ENCODE measurements around the gene JAKMIP1.
"Not testable (repeated sequence)": the region's sequence is repeated elsewhere in the genome, so short reads cannot be mapped to it uniquely, and the experiment has no call there.

Gene JAKMIP1

DNA sequence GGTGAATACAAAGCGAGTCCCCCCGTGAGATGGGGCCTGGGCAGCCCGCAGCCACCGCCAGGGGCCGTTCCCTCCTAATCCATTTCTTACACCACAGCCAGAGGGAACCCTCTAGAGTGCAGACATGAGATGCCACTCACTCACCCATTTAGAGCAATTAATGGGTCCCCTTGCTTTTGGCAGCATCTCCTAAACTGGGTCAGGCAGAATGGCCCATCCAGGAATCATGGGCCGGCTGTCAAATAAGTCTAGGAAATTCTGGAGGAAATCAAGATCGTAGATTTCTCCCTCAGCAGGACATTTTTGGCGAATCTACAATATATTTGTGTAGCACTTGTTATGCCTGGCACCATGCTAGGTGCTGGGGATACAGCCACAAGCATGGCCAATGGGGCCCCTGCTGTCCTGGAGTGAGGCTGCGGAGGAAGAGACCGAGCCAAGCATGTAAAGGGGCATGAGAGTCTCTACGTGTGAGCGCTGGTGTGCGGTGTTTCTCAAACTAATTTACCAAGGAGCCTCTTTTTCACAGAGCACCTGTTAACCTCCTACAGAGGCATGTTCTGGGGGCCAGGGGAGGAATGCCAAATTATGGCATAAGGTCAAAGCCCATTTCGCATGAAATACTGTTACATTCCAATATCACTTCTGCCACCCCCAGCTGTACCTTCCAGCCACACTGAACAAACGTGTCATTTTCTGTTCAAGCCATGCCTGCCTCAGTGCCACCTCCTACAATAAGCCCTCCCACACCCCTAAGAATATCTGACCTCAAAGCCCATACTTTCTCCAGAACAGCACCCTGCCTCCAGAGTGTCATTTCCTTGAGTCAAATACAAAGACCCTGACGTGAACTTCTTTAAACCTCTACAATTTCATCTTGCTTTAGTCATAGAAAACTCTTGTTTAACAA, 28.1 kb upstream of the JAKMIP1 start:
- FAIRE-seq: no peak

DNA sequence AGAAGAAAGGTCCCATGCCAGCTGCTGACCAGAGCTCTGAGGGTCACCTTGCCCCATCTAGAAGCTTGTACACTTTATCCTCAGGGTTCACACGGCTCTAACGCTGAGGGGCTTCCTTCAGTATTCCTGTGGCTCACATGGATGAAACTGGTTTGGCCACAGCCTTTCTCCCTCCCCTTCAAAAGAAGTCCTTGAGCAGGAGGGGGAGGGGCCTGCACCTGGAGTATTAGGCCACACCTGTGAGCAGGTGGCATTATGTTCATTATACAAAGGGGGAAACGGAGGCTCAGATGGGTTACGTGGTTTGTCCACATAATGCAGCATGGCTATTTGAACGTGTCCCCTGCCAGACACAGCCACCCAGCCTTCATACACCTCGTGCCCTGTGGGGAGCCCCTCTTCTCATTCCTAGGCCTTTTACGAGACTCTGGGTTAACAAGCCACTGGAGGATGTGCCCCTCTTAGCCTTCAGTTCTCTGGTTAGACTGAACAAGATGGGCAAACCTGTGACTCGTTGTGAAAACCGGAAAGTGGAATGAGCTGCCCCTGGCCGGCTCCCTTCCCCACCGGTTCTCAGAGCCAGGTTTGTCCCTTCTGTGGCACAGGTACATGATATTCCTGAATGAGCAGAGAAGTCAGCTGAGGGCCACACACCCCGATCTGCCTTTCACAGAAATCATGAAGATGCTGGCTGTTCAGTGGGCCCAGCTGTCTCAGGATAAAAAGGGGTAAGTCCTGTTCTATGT, 27.2 kb upstream of the JAKMIP1 start:
- FAIRE-seq: no peak

DNA sequence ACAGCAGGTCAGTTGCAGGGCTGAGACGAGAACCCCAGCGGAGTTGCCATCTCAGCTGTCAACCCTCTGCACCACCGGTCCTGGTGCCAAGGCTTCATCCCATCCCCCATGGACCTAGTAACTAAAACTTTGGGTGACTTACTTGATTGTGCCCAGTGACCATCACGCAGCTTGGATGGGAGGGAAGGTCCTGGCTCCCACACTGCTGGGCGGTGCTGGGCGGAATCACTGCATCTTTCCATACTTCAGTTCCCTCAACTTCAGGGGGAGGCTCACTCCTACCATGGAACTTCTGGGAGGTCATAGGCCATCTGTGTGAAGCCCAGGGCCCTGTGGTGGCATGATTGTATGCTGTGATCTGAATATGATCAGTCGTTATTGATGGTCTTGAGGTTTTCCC, 26.2 kb upstream of the JAKMIP1 start:
- no peak for FAIRE-seq

DNA sequence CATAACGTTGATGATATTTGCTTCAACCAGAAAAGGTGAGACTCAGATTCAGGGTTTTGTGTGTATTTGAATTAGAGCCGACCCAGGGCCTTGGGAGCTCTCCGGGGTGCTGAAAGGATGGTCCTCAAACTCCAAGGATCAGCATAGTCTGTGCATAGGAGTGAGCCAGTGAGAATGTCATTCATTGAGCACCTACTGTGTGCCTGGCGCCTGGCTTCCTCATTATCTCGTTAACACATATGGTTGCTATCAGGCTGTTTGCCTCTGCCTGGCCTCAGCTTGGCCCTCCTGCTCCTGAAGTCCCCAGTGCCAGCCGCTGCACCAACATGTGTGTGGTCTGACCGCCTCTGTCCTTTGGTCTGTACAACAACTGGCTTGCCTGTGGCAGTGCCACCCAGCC, 25.1 kb upstream of the JAKMIP1 start:
- no peak for FAIRE-seq

DNA sequence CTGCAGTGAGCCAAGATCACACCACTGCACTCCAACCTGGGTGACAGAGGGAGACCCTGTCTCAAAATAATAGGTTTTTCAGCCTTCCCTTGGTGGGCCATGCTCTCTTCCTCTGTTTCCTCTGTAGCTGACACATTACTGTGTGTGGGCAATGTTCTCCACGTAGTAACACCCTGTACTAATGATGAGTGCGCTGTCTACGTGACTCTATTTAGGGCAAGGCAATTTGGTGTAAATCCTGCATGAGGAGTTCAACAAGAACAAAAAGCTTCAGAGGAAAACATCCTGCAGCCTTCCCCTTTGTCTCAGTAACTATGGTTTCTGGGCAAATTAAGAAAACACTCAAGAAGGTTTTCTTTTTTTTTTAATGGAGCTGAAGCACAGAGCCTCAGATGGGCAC, 24.4 kb upstream of the JAKMIP1 start:
- FAIRE-seq: no peak

DNA sequence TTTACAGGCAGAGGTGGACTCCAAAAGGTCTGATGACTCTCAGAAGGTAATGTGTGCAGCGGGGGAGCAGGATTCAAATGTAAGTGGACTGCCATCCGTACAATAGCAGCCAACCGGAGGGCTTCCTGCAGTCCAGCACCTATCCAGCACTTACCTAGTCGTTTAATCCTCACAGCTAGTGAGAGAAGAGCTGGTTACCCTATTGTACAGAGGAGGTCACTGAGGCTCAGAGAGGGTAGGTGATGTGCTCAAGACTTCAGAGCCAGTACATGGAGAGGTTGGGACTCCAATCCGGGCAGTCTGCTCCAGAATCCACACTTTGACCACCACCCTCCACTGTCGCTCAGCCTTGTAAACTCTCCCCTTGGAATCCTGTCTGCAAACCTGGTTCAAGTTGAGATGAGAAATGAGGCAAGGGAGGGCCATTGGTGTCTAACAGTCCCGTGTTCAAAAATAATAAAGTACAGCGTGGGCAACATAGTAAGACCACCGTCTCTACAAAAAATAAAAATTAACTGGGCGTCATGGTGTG, 22.5 kb upstream of the JAKMIP1 start:
- no peak for FAIRE-seq

DNA sequence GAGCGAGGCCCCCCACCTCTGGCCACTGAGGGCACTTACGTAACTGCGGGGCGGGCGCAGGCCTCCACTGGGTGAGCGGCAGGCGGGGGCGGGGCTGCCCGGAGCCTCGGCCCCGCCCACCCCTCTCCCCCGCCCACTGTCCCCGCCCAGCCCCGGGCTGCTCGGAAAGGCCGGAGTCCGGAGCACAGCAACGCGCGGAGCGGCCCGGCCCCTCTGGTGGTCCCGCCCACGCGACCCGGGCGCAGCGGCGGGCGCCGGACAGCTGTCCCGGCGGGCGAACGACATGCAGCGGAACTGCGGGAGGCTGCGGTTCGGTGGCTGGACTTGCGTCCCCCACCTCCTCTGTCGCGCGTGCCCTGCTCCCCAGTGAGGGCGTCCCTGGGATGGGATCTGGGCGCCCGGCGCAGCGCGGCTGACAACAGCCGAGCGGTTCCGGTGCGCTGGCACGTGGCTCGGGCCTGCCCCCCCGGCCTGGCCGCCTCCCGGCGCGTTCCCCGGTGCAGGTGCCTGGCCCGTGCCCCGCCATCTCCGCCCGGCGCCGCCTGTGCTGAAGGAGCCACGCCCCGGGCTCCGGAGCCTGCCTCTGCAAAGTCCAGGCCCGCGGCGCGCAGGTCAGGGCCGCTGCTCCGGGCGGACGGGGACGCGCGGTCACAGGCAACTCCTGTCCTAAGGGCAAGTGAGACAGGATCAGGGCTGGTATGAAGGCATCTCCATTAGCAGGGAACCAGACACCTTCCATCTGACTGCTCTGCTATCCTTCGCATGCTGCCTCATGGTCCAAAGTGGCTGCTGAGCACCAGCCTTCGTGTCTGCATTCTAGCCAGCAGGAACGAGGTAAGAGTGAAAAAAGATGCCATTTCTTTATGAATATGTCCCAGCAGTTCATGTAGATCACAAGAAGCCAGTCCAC, 21.8 kb upstream of the JAKMIP1 start:
- no peak for FAIRE-seq

DNA sequence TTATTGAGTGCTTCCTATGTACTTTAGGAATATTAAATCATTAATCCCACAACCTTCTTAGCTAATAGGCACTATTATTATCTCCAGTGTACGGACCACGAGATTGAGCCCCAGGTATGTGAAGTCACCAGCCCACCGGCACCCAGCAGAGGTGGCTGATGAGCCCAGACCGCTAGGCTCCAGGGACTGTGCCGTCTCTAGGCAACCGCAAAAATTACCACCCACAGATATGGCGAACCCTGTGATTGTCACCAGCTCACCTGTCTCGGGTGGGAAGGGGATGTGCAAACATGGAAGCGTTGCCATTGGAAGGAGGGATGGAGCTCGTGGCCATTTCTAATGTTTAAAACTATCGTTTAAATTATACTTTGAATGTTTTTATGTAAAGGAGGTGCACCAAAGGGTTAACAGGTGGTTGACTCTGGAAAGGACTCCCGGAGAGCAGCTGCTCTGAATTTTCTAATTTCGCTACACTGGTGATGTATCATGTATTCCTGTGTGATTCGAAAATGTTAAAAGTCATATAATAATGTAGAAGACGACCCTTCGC, 21.0 kb upstream of the JAKMIP1 start:
- no peak for FAIRE-seq

DNA sequence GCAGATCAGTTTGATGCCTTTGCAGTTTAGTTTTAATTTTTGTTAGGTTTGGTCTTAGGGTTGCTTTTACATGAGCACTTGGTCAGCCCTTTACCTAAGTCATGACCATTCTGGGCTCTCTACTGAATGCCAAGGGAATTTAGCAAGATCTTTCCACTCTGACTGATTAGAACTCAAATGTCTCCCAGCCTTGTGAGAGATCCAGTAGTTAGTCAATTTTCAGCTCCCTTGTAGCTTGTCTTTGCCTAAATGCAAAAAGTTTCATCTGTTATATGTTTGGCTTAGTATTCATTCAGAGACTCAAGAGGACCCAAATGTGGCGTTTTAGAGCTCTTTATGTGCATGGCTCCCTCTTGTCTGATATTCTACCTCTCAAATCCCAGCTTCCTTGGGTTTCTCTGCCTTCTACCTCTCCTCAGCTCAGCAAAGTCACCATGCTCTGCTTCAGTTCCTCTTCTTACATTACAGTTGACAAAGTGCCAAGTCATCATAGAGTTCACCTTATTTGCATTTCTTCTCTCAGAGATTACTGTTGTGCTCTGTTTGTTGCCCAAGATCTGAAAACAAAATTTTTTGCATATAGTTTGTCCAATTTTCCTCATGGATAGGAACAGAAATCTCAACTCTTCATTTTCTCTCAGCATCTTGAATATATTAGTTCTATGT, 17.5 kb upstream of the JAKMIP1 start:
- FAIRE-seq: no peak

DNA sequence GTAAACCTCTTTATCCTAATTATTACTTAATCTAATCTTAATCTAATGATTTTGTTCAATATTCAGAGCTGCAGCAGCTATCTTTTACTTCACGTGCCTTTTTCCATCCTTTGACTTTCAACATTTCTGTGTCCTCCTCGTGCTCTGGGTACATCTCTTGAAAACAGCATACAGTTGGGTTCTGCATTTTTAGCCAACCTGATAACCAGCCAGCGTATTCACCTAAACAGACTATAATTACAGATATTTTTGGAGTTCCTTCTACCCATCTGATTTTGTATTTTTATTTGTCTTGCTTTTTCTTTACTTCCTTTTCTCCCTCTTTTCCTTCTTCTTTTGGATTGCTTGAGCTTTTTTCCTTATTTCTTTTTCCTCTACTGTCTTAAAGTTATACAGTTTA, 16.2 kb upstream of the JAKMIP1 start:
- no peak for FAIRE-seq

DNA sequence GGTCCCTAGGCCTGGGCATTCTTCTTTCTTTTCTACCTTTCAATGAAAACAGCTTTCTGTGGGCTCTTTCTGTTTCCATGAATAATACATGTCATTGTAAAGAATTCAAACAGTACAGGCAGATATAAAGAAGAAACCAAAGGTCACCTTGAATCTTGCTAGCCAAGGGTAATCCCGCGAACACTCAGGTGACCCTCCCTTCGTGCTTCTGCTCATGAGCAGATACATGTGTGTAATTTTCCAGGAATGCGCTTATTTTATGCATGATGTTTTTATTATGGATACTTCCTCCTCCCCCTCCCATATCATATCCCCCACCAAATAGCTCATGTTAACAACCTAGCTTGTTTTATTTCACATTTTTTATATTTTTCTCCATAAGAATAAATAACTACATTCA, 9.6 kb upstream of the JAKMIP1 start:
- no peak for FAIRE-seq

DNA sequence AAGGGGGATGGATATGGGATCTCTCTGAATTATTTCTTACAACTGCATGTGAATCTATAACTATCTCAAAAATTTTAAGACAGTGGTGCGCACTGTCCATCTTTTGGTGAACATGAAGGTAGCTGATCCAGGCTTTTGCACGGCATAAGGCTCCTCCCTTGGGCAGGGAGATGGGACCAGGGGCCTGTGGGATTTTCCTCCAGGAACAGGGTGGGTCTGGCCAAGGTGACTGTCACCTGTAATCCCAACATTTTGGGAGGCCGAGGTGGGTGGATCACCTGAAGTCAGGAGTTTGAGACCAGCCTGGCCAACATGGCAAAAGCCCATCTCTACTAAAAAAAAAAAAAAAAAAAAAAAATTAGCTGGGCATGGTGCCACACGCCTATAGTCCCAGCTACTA, 8.9 kb upstream of the JAKMIP1 start:
- FAIRE-seq: not testable (repeated sequence)

DNA sequence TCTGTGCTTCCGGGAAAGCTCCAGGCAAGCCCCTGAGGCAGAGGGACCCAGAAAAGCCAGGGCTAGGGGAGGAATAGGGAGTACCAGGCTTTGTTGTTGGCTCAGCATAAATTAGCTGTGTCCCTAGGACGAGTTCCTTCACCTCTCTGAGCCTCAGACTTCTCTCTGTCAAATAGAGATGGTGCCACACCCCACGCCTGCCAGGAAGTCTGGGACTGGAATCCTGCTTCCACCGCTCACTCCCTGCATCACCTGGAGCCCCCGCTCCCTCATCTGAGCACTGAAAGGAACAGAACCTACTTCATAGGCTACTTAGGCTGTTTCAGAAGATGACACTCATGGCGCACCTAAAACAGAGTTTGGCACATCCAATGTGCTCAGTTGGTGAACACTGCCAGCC, 8.1 kb upstream of the JAKMIP1 start:
- no peak for FAIRE-seq

DNA sequence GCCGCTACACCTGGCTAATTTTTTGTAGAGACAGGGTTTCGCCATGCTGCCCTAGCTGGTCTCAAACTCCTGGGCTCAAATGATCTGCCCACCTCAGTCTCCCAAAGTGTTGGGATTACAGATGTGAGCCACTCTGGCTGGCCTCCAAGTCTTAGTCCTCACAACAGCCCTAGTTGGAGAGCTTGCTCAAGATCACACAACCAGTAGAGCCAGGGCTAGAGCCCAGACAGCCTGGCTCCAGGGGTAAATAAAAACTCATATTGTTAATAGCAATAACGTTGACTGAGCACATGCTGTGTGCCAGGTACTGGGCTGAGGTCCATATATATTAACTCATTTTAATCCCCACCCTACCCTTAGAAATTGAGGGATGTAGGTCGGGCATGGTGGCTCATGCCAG, 7.3 kb upstream of the JAKMIP1 start:
- no peak for FAIRE-seq

DNA sequence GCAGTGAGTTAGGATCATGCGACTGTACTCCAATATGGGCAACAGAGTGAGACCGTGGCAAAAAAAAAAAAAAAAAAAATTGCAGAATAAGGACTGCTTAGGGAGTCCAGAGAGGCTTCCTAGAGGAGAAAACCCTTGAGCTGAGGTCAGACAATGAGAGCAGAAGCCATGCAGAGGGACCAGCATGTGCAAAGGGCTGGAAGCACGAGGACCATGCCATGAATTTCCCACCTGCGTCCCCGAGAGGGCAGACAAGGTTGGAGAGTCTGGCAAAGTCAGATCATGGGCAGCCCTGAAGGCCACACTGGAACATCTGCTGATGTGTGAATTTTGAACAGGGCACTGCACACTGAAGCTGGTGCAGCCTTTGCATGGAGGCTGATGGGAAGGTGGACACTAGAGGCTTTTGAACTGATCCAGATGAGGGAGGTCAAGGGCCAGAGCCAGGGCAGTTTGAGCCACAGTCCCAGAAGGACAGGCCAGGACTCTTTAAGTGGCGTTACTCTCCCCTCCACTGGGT, 6.5 kb upstream of the JAKMIP1 start:
- FAIRE-seq: no peak

DNA sequence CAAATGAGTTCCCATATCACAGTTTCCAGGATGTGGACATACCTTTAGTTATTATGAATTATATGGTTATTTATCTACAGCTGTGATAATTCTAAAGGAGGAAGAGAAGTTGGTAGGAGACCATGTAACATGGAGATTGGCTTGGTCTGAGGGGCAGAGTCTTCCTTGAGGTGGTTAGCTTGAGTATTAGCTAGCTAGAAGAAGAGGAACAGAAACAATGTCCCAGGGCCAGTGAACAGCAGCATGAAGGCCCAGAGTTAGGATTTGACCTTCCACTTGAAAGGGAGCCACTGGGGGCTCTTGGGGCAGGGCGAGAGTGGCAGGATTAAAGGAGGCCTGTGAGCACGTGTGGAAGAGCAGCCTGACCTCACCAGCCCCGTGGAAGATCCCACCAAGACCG, 5.6 kb upstream of the JAKMIP1 start:
- no peak for FAIRE-seq

DNA sequence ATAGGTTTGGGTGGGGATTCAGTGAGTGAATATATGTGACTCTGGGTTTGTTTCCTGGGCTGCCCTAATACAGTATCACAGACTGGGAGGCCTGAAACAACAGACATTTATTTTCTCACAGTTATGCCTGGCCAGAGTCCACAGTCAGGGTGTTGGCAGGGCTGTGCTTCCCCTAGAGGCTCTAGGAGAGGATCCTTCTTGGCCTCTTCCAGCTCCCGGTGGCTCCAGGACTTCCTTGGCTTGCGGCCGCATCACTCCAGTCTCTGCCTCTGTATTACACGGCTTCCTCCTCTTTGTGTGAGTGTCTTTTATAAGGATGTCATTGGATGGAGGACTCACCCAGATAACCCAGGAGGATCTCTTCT, 5.2 kb upstream of the JAKMIP1 start:
- FAIRE-seq: no peak

DNA sequence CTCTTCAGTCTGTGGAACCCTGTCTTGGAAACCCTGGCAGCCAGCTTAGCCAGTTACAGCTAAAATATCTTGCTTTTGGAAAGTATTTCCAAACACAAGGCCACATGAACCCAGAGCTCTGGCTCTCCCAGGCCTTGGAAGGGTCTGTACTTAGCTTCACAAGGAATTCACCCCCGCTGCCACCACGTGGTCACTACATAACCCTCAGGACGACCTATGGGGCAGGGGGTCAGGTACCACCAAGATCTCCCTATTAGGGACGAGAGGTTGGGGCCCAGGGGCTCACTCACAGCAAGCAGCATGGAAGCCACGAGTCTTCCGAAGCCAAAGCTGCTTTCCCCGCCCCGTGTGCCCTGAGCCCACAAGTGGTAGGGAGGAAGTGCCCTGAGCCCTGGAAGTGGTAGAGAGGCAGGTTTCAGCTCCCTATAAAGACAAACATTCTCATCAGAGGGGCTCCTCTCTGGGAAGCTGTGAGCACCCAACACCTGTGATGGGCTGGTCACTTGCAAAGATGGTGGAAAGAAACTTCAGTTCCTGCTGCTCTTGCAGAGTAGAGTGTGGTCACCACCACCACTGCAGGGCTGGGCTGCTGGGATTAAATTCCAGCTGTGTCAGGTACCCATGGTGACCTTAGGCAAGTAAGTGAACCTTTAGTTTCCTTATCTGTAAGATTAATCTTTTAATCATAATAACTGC, 4.7 kb upstream of the JAKMIP1 start:
- FAIRE-seq: no peak

DNA sequence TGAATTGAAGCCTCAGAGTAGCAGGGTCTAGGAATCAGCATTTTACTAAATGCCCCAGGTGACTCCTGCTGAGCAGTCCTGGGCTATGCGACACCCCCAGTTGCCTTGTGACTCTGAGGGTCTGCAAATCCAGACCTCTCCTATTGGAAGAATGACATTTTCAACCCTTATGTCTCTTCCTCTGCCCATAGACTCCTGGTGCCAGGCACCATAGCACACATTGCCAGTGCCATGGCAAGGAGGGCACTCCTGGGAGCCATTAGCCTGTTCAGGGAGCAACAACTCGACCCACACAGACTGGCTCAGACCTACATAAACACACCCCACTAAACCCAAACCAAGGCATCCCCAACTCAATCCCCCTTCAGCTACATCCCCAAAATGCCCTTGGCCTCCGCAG, 3.7 kb upstream of the JAKMIP1 start:
- no peak for FAIRE-seq

DNA sequence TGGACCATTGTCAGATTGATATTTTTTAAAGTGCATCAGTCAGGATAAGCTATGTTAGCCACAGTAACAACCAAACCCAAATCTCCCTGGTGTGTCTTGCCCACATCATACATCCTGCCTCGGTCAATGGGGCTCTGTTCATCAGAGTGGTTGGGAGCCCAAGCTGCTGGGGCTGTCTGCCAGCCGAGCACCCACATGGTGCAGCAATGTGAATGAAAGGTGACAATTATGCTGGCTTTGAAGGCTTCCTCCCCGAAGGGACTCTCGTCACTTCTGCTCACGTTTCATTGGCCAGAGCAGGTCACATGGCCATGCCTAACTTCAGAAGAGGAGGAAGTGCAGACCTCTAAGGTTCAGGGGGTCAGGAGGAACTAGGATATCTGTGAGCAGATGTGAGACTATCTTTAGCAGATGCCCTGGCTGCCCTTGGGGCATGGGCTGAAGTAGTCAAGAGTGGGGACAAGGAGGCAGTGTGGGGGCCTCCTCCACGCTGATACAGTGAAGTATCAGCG, 1.3 kb upstream of the JAKMIP1 start:
- FAIRE-seq: no peak

DNA sequence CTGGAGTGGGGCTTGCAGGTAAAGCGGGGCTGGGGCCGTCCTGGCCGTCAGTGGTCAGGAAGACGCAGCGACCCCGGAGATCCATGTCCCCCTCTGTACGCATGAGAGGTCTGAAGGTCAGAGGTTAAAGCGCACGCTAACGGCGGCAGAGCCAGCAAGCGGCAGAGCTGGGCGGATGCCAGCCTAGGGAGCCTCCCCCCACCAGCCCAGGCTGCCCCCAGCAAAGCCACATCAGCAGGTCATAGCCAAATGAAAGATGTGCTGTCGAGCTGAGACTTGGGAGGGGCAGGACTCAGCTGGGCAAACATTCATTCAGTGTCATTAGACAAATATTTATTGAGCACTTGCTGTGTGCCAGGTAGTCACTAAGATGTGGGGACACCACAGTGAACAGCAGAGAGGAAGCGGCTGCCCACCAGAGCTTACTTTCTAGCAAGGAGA, 593 bp upstream of the JAKMIP1 start:
- no peak for FAIRE-seq

Measured in islet of Langerhans (tissue), 1 donor.